Fibroblast of lung (primary cell): ENCODE measurements around the gene TBXA2R. TPM values are rescaled to one million over a fixed set of nuclear protein-coding genes. Genes with fewer than 3 reads are reported as not detected.

ENCODE experiments used
- DNase-seq, 2 donors: peaks; one replicate each; pipeline versions ENCODE4 v3.0.0 to v3.0.0-alpha.2; 2010; ENCODE audit warnings: low read depth in 2 of 2
- H2AFZ ChIP-seq: 2 replicates; pipeline ENCODE4 v1.5.1; 2012; ENCODE audit warnings: low read length, control low read depth, inconsistent platforms
- H3K27ac ChIP-seq: 2 replicates; pipeline ENCODE4 v1.5.1; 2011; ENCODE audit warnings: low read length, control low read depth; ENCODE audit not compliant: insufficient read depth
- H3K27me3 ChIP-seq: 2 replicates; pipeline ENCODE4 v1.5.1; 2011; ENCODE audit warnings: mild to moderate bottlenecking, low read length; ENCODE audit not compliant: control insufficient read depth, insufficient read depth
- H3K36me3 ChIP-seq: 2 replicates; pipeline ENCODE4 v1.5.1; 2011; ENCODE audit warnings: low read length; ENCODE audit not compliant: control insufficient read depth, insufficient read depth
- H3K4me1 ChIP-seq: 2 replicates; pipeline ENCODE4 v1.5.1; 2011; ENCODE audit warnings: low read length; ENCODE audit not compliant: control insufficient read depth, insufficient read depth; ENCODE audit errors: extremely low read depth
- H3K4me2 ChIP-seq: 2 replicates; pipeline ENCODE4 v1.5.1; 2011; ENCODE audit warnings: low read length, control low read depth; ENCODE audit not compliant: insufficient read depth; ENCODE audit errors: extremely low read depth
- H3K4me3 ChIP-seq, 4 experiments: fragments of 200-600 bp in 1 of 4; sonication (generic) in 1 of 4; replicated peaks in 1 of 4; 2 replicates each; pipeline ENCODE4 v1.5.1; 2011 to 2016; ENCODE audit warnings: low read length in 4 of 4, low read depth in 3 of 4, mild to moderate bottlenecking in 3 of 4, control low read depth in 2 of 4, inconsistent platforms in 1 of 4, mixed read lengths in 1 of 4; ENCODE audit not compliant: insufficient read depth in 1 of 4; ENCODE audit errors: control extremely low read depth in 1 of 4
- H3K79me2 ChIP-seq: 2 replicates; pipeline ENCODE4 v1.5.1; 2012; ENCODE audit warnings: mild to moderate bottlenecking, low read length, inconsistent platforms; ENCODE audit not compliant: control insufficient read depth, insufficient read depth
- H3K9ac ChIP-seq: 2 replicates; pipeline ENCODE4 v1.5.1; 2011; ENCODE audit warnings: mild to moderate bottlenecking, low read length, control low read depth; ENCODE audit not compliant: insufficient read depth
- H3K9me3 ChIP-seq: 2 replicates; pipeline ENCODE4 v1.5.1; 2012; ENCODE audit warnings: low read depth, low read length; ENCODE audit not compliant: control insufficient read depth, insufficient read depth
- H4K20me1 ChIP-seq: 2 replicates; pipeline ENCODE4 v1.5.1; 2011; ENCODE audit warnings: low read length; ENCODE audit not compliant: control insufficient read depth, insufficient read depth; ENCODE audit errors: extremely low read depth
- EZH2 ChIP-seq: IDR thresholded peaks from 2 replicates; pipeline ENCODE4 v1.5.1; 2012; ENCODE audit warnings: low read length, control low read depth, mild to moderate bottlenecking; ENCODE audit errors: missing control alignments
- polyA plus RNA-seq, 2 donors: library from polyadenylated mRNA; depleted of rRNA in 1 of 2; stranded (reverse) in 1 of 2; unstranded in 1 of 2; fragments of >200 nt; gene quantifications; 2 replicates each; pipeline ENCODE4 v1.2.1, GENCODE V29; 2011 to 2012; ENCODE audit warnings: missing spikeins in 1 of 2
- total RNA-seq: library from RNA; depleted of rRNA; stranded (reverse); fragments of >200 nt; gene quantifications from 2 replicates; pipeline ENCODE4 v1.2.1, GENCODE V29; 2014
- TF ChIP-seq, protein P1 (sequence below), 2 donors: IDR thresholded peaks in 1 of 2; conservative IDR thresholded peaks in 1 of 2; 1 replicate in 1 of 2; 2 replicates in 1 of 2; pipeline ENCODE4 v1.5.1; 2011 to 2012; ENCODE audit warnings: low read length in 2 of 2, control low read depth in 1 of 2, inconsistent platforms in 1 of 2, low read depth in 1 of 2, mild to moderate bottlenecking in 1 of 2

TBXA2R gene
- total and polyA plus RNA-seq, 2 donors (not counting 1 experiment from before 2014, with no cell fraction given): 1.3 to 1.8 TPM

DNA sequence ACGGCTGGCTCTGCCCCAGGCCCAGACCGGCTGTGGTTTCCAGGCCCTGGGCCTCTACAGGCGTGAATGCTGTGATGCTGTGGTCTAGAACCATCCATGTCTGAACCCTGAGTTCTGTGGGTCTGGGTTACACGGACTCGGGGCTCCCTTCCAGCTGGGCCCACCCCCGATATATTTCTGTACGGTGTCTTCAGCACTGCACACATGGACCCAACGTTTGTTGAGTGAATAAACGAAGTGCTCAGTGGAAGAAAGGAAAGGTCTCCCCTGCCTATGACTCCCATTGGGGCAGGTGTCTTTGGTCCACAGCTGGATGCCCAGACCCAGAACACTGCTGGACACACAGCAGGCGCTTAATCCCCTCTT lies 61.0 kb downstream of the TBXA2R start:
- no peak overlapping the region for H3K4me3 ChIP-seq
- no peak overlapping the region for H2AFZ ChIP-seq
- no peaks in the 10 kb centered on the region for H3K4me1 ChIP-seq
- no peaks in the 10 kb centered on the region for H3K27me3 ChIP-seq
- no peak for DNase-seq
- H3K9ac ChIP-seq: no peak overlapping the region
- H4K20me1 ChIP-seq: no peaks in the 10 kb centered on the region
- TF ChIP-seq, protein P1, sequence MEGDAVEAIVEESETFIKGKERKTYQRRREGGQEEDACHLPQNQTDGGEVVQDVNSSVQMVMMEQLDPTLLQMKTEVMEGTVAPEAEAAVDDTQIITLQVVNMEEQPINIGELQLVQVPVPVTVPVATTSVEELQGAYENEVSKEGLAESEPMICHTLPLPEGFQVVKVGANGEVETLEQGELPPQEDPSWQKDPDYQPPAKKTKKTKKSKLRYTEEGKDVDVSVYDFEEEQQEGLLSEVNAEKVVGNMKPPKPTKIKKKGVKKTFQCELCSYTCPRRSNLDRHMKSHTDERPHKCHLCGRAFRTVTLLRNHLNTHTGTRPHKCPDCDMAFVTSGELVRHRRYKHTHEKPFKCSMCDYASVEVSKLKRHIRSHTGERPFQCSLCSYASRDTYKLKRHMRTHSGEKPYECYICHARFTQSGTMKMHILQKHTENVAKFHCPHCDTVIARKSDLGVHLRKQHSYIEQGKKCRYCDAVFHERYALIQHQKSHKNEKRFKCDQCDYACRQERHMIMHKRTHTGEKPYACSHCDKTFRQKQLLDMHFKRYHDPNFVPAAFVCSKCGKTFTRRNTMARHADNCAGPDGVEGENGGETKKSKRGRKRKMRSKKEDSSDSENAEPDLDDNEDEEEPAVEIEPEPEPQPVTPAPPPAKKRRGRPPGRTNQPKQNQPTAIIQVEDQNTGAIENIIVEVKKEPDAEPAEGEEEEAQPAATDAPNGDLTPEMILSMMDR (conservative IDR thresholded peaks at IDR 0.05 in 1 of 2, IDR thresholded peaks at IDR 0.05 in 1 of 2; ENCODE audit: low read depth in 1 of 2, low read length in 2 of 2): no peak
- TF ChIP-seq EZH2: no peak
- H3K4me2 ChIP-seq: no peak overlapping the region
- peaks cover 17% of the 10 kb centered on the region for H3K36me3 ChIP-seq
- no peak overlapping the region for H3K27ac ChIP-seq
- H3K9me3 ChIP-seq: no peaks in the 10 kb centered on the region
- no peaks in the 10 kb centered on the region for H3K79me2 ChIP-seq

DNA sequence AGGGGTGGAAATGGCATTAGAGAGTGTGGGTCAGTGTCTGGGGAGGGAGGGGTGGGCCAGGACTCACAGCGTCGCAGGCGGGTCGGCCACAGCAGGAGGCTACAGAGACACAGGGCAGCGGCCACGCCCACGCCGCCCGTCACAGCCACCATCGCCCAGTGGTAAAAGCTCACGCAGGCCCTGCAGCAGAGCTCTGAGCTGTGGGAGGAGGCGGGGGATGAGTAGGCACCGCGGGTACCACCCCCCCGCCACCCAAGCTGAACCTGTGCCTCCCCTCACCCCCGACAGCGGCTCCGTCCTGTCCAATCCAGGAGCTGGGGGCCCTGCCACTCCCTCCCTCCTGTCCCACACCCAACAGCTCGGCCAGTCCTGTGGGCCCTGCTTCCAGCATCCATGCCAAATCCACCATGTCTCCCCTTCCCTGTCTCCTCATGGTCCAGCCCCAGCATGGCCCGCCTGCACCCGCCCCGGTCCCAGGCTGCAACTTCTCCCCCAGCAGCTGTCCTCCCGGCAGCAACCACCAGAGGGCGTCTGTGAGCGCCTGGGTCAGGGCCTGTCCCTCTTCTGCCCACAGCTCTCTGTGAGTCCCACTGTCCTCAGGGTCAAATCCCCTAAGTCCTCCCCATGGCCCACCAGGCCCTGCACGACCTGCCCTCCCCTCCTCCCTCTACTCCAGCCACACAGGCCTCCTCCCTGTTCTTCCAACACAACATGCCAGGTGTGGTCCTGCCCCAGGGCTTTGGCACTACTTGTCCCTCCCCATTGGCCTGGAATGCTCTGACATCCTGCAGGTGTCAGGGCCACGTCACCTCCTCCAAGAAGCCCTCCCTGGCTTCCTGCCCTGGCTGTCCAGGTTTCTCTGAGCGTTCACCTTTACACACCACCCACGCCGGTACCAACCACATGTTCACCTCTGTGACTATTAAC lies 61.7 kb downstream of the TBXA2R start:
- no peaks in the 10 kb centered on the region for H4K20me1 ChIP-seq

More for the DNA sequence above, 61.7 kb downstream of the TBXA2R start:
- no peak overlapping the region for H3K4me3 ChIP-seq
- no peaks in the 10 kb centered on the region for H3K79me2 ChIP-seq
- H3K27me3 ChIP-seq: no peaks in the 10 kb centered on the region
- no peak overlapping the region for H3K27ac ChIP-seq
- no peak overlapping the region for H3K4me2 ChIP-seq
- no peak overlapping the region for H2AFZ ChIP-seq
- no peaks in the 10 kb centered on the region for H3K4me1 ChIP-seq
- DNase-seq: peak in 1 of 2 donors; percentile 42
- no peaks in the 10 kb centered on the region for H3K9me3 ChIP-seq
- H3K9ac ChIP-seq: no peak overlapping the region
- H3K36me3 ChIP-seq: peaks cover 17% of the 10 kb centered on the region
- TF ChIP-seq EZH2: no peak
- TF ChIP-seq, protein P1 (conservative IDR thresholded peaks at IDR 0.05 in 1 of 2, IDR thresholded peaks at IDR 0.05 in 1 of 2; ENCODE audit: low read depth in 1 of 2, low read length in 2 of 2): peak; percentile 80 to 94

Other genes with a start within 250 kb of the TBXA2R start
- 34.9 and 66.4 TPM in 2 replicates for gene NFIC, start 240.3 kb downstream of the TBXA2R start, total RNA-seq
- 7.9 and 16.6 TPM in 2 replicates for gene NFIC, start 240.3 kb downstream of the TBXA2R start, polyA plus RNA-seq
- not detected in 2 replicates for gene SMIM24, start 126.3 kb downstream of the TBXA2R start, total RNA-seq
- gene SMIM24, start 126.3 kb downstream of the TBXA2R start, polyA plus RNA-seq: not detected in 2 replicates
- gene SMIM44, start 123.4 kb downstream of the TBXA2R start, total RNA-seq: not detected in 2 replicates
- gene SMIM44, start 123.4 kb downstream of the TBXA2R start, polyA plus RNA-seq: not detected in 2 replicates
- 10.1 and 10.3 TPM in 2 replicates for gene DOHH, start 106.2 kb downstream of the TBXA2R start, total RNA-seq
- gene DOHH, start 106.2 kb downstream of the TBXA2R start, polyA plus RNA-seq: 4.1 and 5.0 TPM in 2 replicates
- gene FZR1, start 100.6 kb downstream of the TBXA2R start, total RNA-seq: 19.3 and 38.0 TPM in 2 replicates
- gene FZR1, start 100.6 kb downstream of the TBXA2R start, polyA plus RNA-seq: 15.0 and 21.3 TPM in 2 replicates
- gene TEKTIP1, start 67.7 kb downstream of the TBXA2R start, total RNA-seq: not detected in 2 replicates
- gene TEKTIP1, start 67.7 kb downstream of the TBXA2R start, polyA plus RNA-seq: not detected in 2 replicates
- 69.9 and 79.9 TPM in 2 replicates for gene MFSD12, start 49.3 kb downstream of the TBXA2R start, total RNA-seq
- gene MFSD12, start 49.3 kb downstream of the TBXA2R start, polyA plus RNA-seq: 19.9 and 20.6 TPM in 2 replicates
- 55.5 and 63.6 TPM in 2 replicates for gene HMG20B, start 33.9 kb downstream of the TBXA2R start, total RNA-seq
- 27.3 and 30.1 TPM in 2 replicates for gene HMG20B, start 33.9 kb downstream of the TBXA2R start, polyA plus RNA-seq
- gene GIPC3, start 21.4 kb downstream of the TBXA2R start, total RNA-seq: under 0.01 TPM in 2 replicates
- 0.20 and 0.60 TPM in 2 replicates for gene GIPC3, start 21.4 kb downstream of the TBXA2R start, polyA plus RNA-seq
- gene CACTIN, start 19.9 kb upstream of the TBXA2R start, total RNA-seq: 19.7 and 20.0 TPM in 2 replicates
- 6.7 and 9.4 TPM in 2 replicates for gene CACTIN, start 19.9 kb upstream of the TBXA2R start, polyA plus RNA-seq
- 11.3 and 16.7 TPM in 2 replicates for gene PIP5K1C, start 93.6 kb upstream of the TBXA2R start, total RNA-seq
- gene PIP5K1C, start 93.6 kb upstream of the TBXA2R start, polyA plus RNA-seq: 8.7 and 12.9 TPM in 2 replicates
- not detected in 2 replicates for gene TJP3, start 101.5 kb upstream of the TBXA2R start, total RNA-seq
- not detected in 2 replicates for gene TJP3, start 101.5 kb upstream of the TBXA2R start, polyA plus RNA-seq
- gene APBA3, start 154.8 kb upstream of the TBXA2R start, total RNA-seq: 21.8 and 22.3 TPM in 2 replicates
- gene APBA3, start 154.8 kb upstream of the TBXA2R start, polyA plus RNA-seq: 2.7 TPM in 2 replicates
- gene MRPL54, start 155.8 kb upstream of the TBXA2R start, total RNA-seq: 42.6 and 45.4 TPM in 2 replicates
- 29.7 and 32.5 TPM in 2 replicates for gene MRPL54, start 155.8 kb upstream of the TBXA2R start, polyA plus RNA-seq
- not detected in 2 replicates for gene RAX2, start 165.4 kb upstream of the TBXA2R start, total RNA-seq
- gene RAX2, start 165.4 kb upstream of the TBXA2R start, polyA plus RNA-seq: not detected in 2 replicates
- under 0.01 TPM in 1 of 2 replicates, not detected in the other for gene MATK, start 179.5 kb upstream of the TBXA2R start, total RNA-seq
- gene MATK, start 179.5 kb upstream of the TBXA2R start, polyA plus RNA-seq: not detected in 2 replicates